ENCODE results near the gene HSD17B11. TPM values are rescaled to one million over a fixed set of nuclear protein-coding genes. Genes with fewer than 3 reads are reported as not detected.
"Not testable (repeated sequence)": the region's sequence is repeated elsewhere in the genome, so short reads cannot be mapped to it uniquely, and the experiment has no call there.

The HSD17B11 gene
- total RNA-seq, 1 donor from 2014 or later = 27.2 TPM

GRCh38 chr4:87387237-87387636, 3.8 kb downstream of the HSD17B11 start:
- TF ChIP-seq CTCF (IDR thresholded peaks at IDR 0.05; ENCODE audit: unreplicated experiment) = no peak
- Mint-ChIP-seq H3K27ac (ENCODE audit: unreplicated experiment) (no peak overlapping the region), H3K4me1 (ENCODE audit: unreplicated experiment) (peaks cover 19% of the 10 kb centered on the region), H3K4me3 (ENCODE audit: unreplicated experiment) (no peak overlapping the region), H3K27me3 (ENCODE audit: unreplicated experiment) (peaks cover 7% of the 10 kb centered on the region), H3K9me3 (ENCODE audit: unreplicated experiment) (no peaks in the 10 kb centered on the region), H3K36me3 (ENCODE audit: low read depth, unreplicated experiment) (peaks cover 7% of the 10 kb centered on the region)
- DNase-seq (ENCODE audit: low spot score) = no peak

DNA sequence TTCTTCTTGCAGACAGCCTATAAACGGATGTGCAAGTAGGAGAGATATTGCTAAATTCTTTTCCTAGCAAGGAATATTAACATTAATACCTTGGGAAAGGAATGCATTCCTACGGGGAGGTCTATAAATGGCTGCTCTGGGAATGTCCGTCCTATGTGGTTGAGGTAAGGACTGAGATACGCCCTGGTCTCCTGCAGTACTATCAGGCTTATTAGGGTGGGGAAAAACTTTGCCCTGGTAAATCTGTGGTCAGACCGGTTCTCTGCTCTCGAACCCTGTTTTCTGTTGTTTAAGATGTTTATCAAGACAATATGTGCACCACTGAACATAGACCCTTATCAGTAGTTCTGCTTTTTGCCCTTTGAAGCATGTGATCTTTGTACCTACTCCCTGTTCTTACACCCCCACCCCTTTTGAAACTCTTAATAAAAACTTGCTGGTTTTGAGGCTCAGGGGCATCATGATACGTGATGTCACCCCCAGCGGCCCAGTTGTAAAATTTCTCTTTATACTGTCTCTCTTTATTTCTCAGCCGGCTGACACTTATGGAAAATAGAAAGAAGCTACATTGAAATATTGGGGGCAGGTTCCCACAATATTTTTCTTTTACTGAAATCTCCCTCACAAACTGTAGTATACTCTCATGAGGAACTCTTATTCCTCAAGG, 6.4 kb downstream of the HSD17B11 start:
- H3K27ac Mint-ChIP-seq (ENCODE audit: unreplicated experiment); H3K4me3 Mint-ChIP-seq (ENCODE audit: unreplicated experiment); DNase-seq (ENCODE audit: low spot score); H3K9me3 Mint-ChIP-seq (ENCODE audit: unreplicated experiment); H3K27me3 Mint-ChIP-seq (ENCODE audit: unreplicated experiment); H3K4me1 Mint-ChIP-seq (ENCODE audit: unreplicated experiment): not testable (repeated sequence)
- H3K36me3 Mint-ChIP-seq (ENCODE audit: low read depth, unreplicated experiment) = peaks cover 12% of the 10 kb centered on the region

DNA sequence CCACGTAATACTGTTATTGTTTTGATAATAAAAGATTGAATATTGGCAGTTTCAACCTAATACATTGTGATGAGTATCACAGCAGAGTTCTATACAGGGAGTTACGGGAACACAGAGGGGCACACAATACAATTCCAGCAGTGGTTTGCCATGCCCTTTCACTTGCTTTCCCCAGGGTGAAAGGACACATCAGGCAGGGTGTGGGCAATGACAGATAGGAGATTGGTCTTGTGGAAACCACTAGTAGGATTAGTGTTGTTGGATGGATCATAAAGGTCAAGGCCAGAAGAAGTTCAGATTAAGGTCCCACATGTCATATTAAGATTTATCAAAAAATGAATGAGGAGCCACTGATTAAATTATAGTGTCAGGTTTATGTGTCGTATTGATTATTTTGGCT, 8.1 kb downstream of the HSD17B11 start:
- H3K4me1 Mint-ChIP-seq (ENCODE audit: unreplicated experiment) = no peaks in the 10 kb centered on the region
- H3K36me3 Mint-ChIP-seq (ENCODE audit: low read depth, unreplicated experiment) = peaks cover 12% of the 10 kb centered on the region
- peaks cover 3% of the 10 kb centered on the region for H3K27me3 Mint-ChIP-seq (ENCODE audit: unreplicated experiment)
- no peak overlapping the region for H3K4me3 Mint-ChIP-seq (ENCODE audit: unreplicated experiment)
- no peak overlapping the region for H3K27ac Mint-ChIP-seq (ENCODE audit: unreplicated experiment)
- TF ChIP-seq CTCF (IDR thresholded peaks at IDR 0.05; ENCODE audit: unreplicated experiment) = no peak
- no peaks in the 10 kb centered on the region for H3K9me3 Mint-ChIP-seq (ENCODE audit: unreplicated experiment)
- no peak for DNase-seq (ENCODE audit: low spot score)

DNA sequence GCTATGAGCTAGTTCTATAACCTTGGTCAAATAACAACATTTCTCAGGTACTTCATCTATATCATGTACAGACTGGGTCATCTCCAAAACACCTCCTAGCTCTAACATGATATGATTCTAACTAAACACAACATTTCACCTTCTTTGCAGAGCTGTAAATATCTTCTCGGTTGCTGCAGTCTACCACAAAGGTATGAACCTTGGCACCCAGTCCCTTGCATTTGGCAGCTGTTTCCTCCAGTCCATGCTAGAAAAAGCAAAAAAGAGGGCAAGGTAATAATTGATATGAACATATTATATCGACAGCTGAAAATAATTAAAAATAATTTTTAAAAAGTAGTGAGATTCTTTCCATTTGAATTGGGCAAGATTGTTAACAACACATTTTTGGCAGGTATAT, 8.9 kb downstream of the HSD17B11 start:
- H3K4me3 Mint-ChIP-seq (ENCODE audit: unreplicated experiment) = no peak overlapping the region
- H3K9me3 Mint-ChIP-seq (ENCODE audit: unreplicated experiment) = no peaks in the 10 kb centered on the region
- H3K27ac Mint-ChIP-seq (ENCODE audit: unreplicated experiment) = no peak overlapping the region
- no peaks in the 10 kb centered on the region for H3K4me1 Mint-ChIP-seq (ENCODE audit: unreplicated experiment)
- no peak for TF ChIP-seq CTCF (IDR thresholded peaks at IDR 0.05; ENCODE audit: unreplicated experiment)
- no peak for DNase-seq (ENCODE audit: low spot score)
- no peaks in the 10 kb centered on the region for H3K27me3 Mint-ChIP-seq (ENCODE audit: unreplicated experiment)
- H3K36me3 Mint-ChIP-seq (ENCODE audit: low read depth, unreplicated experiment) = peaks cover 12% of the 10 kb centered on the region

DNA sequence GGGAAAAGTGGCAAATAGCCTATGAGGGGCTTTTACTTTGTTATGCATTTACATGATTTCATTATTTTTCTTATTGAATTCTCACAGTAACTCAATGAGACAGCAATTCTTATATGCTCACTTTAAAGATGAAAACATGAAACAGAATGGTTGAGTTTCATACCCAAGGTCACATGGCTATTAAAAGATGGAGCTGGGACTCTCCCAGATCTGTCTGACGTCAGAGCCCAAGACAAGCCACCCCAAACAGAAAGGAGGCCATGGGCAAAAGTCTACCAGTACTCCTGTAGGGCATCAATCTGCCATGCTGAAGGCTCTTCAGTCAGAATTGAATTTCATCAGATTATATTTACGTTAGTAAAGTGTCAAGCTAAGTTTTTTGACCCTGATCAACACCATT, 13.2 kb downstream of the HSD17B11 start:
- no peaks in the 10 kb centered on the region for H3K9me3 Mint-ChIP-seq (ENCODE audit: unreplicated experiment)
- H3K4me1 Mint-ChIP-seq (ENCODE audit: unreplicated experiment) = no peaks in the 10 kb centered on the region
- H3K27me3 Mint-ChIP-seq (ENCODE audit: unreplicated experiment) = no peaks in the 10 kb centered on the region
- H3K36me3 Mint-ChIP-seq (ENCODE audit: low read depth, unreplicated experiment) = peaks cover 5% of the 10 kb centered on the region
- H3K4me3 Mint-ChIP-seq (ENCODE audit: unreplicated experiment) = no peak overlapping the region
- no peak for TF ChIP-seq CTCF (IDR thresholded peaks at IDR 0.05; ENCODE audit: unreplicated experiment)
- H3K27ac Mint-ChIP-seq (ENCODE audit: unreplicated experiment) = no peak overlapping the region
- no peak for DNase-seq (ENCODE audit: low spot score)
